K562 (cell line): ENCODE data around the gene GEMIN2. TPM values are rescaled to one million over a fixed set of nuclear protein-coding genes. Genes with fewer than 3 reads are reported as not detected.
A peak's percentile ranks its signal among the peaks of the same experiment; 100 is the strongest.

Experiments
- ATAC-seq: fragments of 200-7000 bp; cut with Tn5 transposase; 3 replicates; pipeline ENCODE4 v1.9.1; 2020; ENCODE audit warnings: moderate library complexity
- BruUV-seq: library from RNA; stranded (reverse); fragments of 400-500 nt; replicated peaks from 2 replicates; lab custom pipeline; 2021; lab: Mats Ljungman, UMichigan
- CTCF ChIA-PET: fragments of 300-600 bp; formaldehyde crosslinking; extraction: SDS; loops from one replicate; lab custom pipeline; 2021; ENCODE audit warnings: low intra/inter-chr PET ratio; lab: Yijun Ruan, JAX
- POLR2A ChIA-PET: fragments of 300-600, 350-650 bp; sonication (Branson Sonifier 250); formaldehyde crosslinking; extraction: SDS; loops from one replicate; lab custom pipeline; 2021; ENCODE audit warnings: antibody characterized with exemption, inconsistent platforms; lab: Yijun Ruan, JAX
- DNase-seq, 4 experiments: peaks; one replicate each; pipeline versions ENCODE4 v3.0.0 to v3.0.0-alpha.2; 2011 to 2018; ENCODE audit warnings: low spot score in 3 of 4, mixed read lengths in 3 of 4; ENCODE audit errors: extremely low read depth in 1 of 4
- FAIRE-seq: peaks from 2 replicates; lab custom pipeline; 2011; peaks lifted over from hg19 to GRCh38; lab: Jason Lieb, UNC
- H2AFZ ChIP-seq: 2 replicates; pipeline ENCODE4 v1.6.0; 2011; ENCODE audit warnings: low read depth, low read length, control low read depth, inconsistent platforms
- H3K27ac ChIP-seq: fragments of 200-600 bp; 3 replicates; pipeline ENCODE4 v1.8.0; 2011; ENCODE audit warnings: low read depth, mild to moderate bottlenecking, control low read depth, inconsistent platforms, low read length, moderate library complexity, mixed read lengths; ENCODE audit errors: extremely low read depth
- H3K27me3 ChIP-seq, 2 experiments: fragments of 300-600 bp in 1 of 2; 2 replicates in 1 of 2; 3 replicates in 1 of 2; pipeline versions ENCODE4 v1.6.0 to v1.8.0; 2011; ENCODE audit warnings: inconsistent platforms in 2 of 2, low read length in 2 of 2, mild to moderate bottlenecking in 1 of 2, mixed read lengths in 1 of 2, moderate library complexity in 1 of 2; ENCODE audit not compliant: control insufficient read depth in 2 of 2, insufficient read depth in 2 of 2
- H3K36me3 ChIP-seq: fragments of 300-600 bp; 3 replicates; pipeline ENCODE4 v1.8.0; 2011; ENCODE audit warnings: mild to moderate bottlenecking, low read length, inconsistent platforms; ENCODE audit not compliant: control insufficient read depth, insufficient read depth
- H3K4me1 ChIP-seq, 2 experiments: fragments of 200-600 bp in 1 of 2; replicated peaks in 1 of 2; 2 replicates in 1 of 2; 3 replicates in 1 of 2; pipeline versions ENCODE4 v1.5.1 to v1.8.0; 2011; ENCODE audit warnings: inconsistent platforms in 2 of 2, low read length in 2 of 2, mild to moderate bottlenecking in 1 of 2, mixed read lengths in 1 of 2, moderate library complexity in 1 of 2; ENCODE audit not compliant: control insufficient read depth in 2 of 2, insufficient read depth in 2 of 2
- H3K4me2 ChIP-seq: 2 replicates; pipeline ENCODE4 v1.6.1; 2011; ENCODE audit warnings: low read length, control low read depth, inconsistent platforms, mixed read lengths; ENCODE audit not compliant: insufficient read depth
- H3K4me3 ChIP-seq: fragments of 200-600 bp; sonication (generic), shearing (Covaris generic); 2 replicates; pipeline ENCODE4 v1.5.1; 2016; ENCODE audit warnings: control low read depth, inconsistent platforms
- H3K79me2 ChIP-seq: fragments of 200-600 bp; 3 replicates; pipeline ENCODE4 v1.8.0; 2011; ENCODE audit warnings: low read length, inconsistent platforms; ENCODE audit not compliant: control insufficient read depth, insufficient read depth
- H3K9ac ChIP-seq, 2 experiments: 2 replicates each; pipeline versions ENCODE4 v1.6.0 to v1.6.1; 2011; ENCODE audit warnings: low read depth in 2 of 2, low read length in 2 of 2, control low read depth in 1 of 2, inconsistent platforms in 1 of 2, mild to moderate bottlenecking in 1 of 2, mixed read lengths in 1 of 2; ENCODE audit not compliant: insufficient read depth in 1 of 2
- H3K9me1 ChIP-seq: one replicate; pipeline ENCODE4 v1.6.0; 2011; ENCODE audit warnings: inconsistent platforms, mild to moderate bottlenecking, low read length, moderate library complexity; ENCODE audit not compliant: control insufficient read depth, insufficient read depth
- H3K9me3 ChIP-seq: replicated peaks from 2 replicates; pipeline ENCODE4 v1.5.1; 2011; ENCODE audit warnings: low read depth, low read length, inconsistent platforms; ENCODE audit not compliant: control insufficient read depth, insufficient read depth
- H4K20me1 ChIP-seq: replicated peaks from 2 replicates; pipeline ENCODE4 v1.6.1; 2011; ENCODE audit warnings: low read length, inconsistent platforms, mixed read lengths; ENCODE audit not compliant: control insufficient read depth, insufficient read depth
- FOXP1 ChIP-seq: sonication (generic); formaldehyde crosslinking; IDR thresholded peaks from 2 replicates; pipeline ENCODE4 v1.8.0; 2022; ENCODE audit warnings: mild to moderate bottlenecking, missing genetic modification reagents
- KDM1A ChIP-seq, 2 experiments: fragments of 450-650 bp; IDR thresholded peaks; 2 replicates each; pipeline ENCODE4 v1.6.1; 2016; ENCODE audit warnings: mild to moderate bottlenecking in 2 of 2
- MEF2A ChIP-seq: IDR thresholded peaks from 2 replicates; pipeline ENCODE4 v1.6.1; 2011; ENCODE audit warnings: low read depth, mild to moderate bottlenecking, low read length, moderate library complexity; ENCODE audit not compliant: control insufficient read depth
- SNRNP70 ChIP-seq: fragments of 200-400 bp; formaldehyde crosslinking; optimal IDR thresholded peaks from 2 replicates; pipeline ENCODE3; 2017; ENCODE audit warnings: low read depth, low read length
- ZBTB40 ChIP-seq, 2 experiments: fragments of 450-650 bp in 1 of 2; sonication (generic) in 1 of 2; formaldehyde crosslinking in 1 of 2; IDR thresholded peaks; 2 replicates each; pipeline versions ENCODE4 v1.7.1 to v1.9.0; 2016 to 2022; ENCODE audit warnings: inconsistent platforms in 1 of 2, mild to moderate bottlenecking in 1 of 2, missing genetic modification reagents in 1 of 2
- ZNF766 ChIP-seq: fragments of 200-800 bp; sonication (Bioruptor generic); conservative IDR thresholded peaks from 2 replicates; pipeline ENCODE4 v1.6.1; 2016; ENCODE audit warnings: missing genetic modification characterization, missing compliant biosample characterization
- ZSCAN29 ChIP-seq: fragments of 450-650 bp; IDR thresholded peaks from 2 replicates; pipeline ENCODE4 v1.6.1; 2017
- WGBS: fragments of 100-300 bp; shearing (Covaris generic); methylation state at CpG from one replicate; pipeline ENCODE4 v1.1.6; 2016; ENCODE audit warnings: low coverage, mixed read lengths; ENCODE audit not compliant: insufficient coverage; ENCODE audit errors: missing lambda C conversion rate; 5-methylcytosine and 5-hydroxymethylcytosine counted together
- in situ Hi-C: fragments of 300-500 bp; cut with MboI; formaldehyde crosslinking; loops from 4 replicates; pipeline ENCODE4 v1.15.0; 2018; ENCODE audit warnings: inconsistent platforms, mixed read lengths
- intact Hi-C: fragments of 100-400 bp; cut with micrococcal nuclease; formaldehyde crosslinking; loops from 2 replicates; pipeline ENCODE4 v1.14.2; 2022
- polyA plus RNA-seq, 8 experiments: library from polyadenylated mRNA; depleted of rRNA in 4 of 8; stranded (reverse) in 5 of 8; unstranded in 3 of 8; fragments of >200 nt; fragmentation: Nextera tagmentation in 2 of 8; fragmentation: Illumina TruSeq in 1 of 8; extraction: Ambion mirVana in 2 of 8; extraction: Trizol in 1 of 8; gene quantifications; 2 replicates each; pipeline versions ENCODE4 v1.2.1 to v1.2.3, GENCODE V29; 2011 to 2014; ENCODE audit warnings: inconsistent platforms in 1 of 8, missing spikeins in 1 of 8
- total RNA-seq, 7 experiments: library from RNA; depleted of rRNA in 6 of 7; stranded (reverse); fragments of >200 nt in 6 of 7; fragmentation: Illumina TruSeq in 2 of 7; extraction: Trizol in 2 of 7; gene quantifications; 2 replicates each; pipeline versions ENCODE4 v1.2.1 to v1.2.3, GENCODE V29; 2011 to 2021; ENCODE audit warnings: low replicate concordance in 1 of 7
- TF ChIP-seq, protein P1 (sequence below), 2 experiments: IDR thresholded peaks; 2 replicates each; pipeline ENCODE4 v1.6.1; 2011; ENCODE audit warnings: borderline replicate concordance in 1 of 2, control low read depth in 1 of 2, low read depth in 1 of 2, low read length in 1 of 2, mild to moderate bottlenecking in 1 of 2, mixed read lengths in 1 of 2, moderate library complexity in 1 of 2; ENCODE audit not compliant: insufficient read depth in 1 of 2, insufficient read length in 1 of 2, poor library complexity in 1 of 2, severe bottlenecking in 1 of 2; ENCODE audit errors: extremely low read depth in 1 of 2

The GEMIN2 gene
- total and polyA plus RNA-seq, 9 of the 15 experiments (the other 6 are each of a cell fraction or from before 2014, with no cell fraction given), result 23.0 to 87.6 (median 45.5) TPM

- intact Hi-C loops, result loop anchor here (5.0 kb wide), 1 partner anchor 257 kb away; no protein-coding TSS in a partner anchor
- Histone ChIP-seq H3K27me3 (no peaks in the 10 kb centered on the region), H2AFZ (peak overlapping the region; percentile 91), H3K4me3 (no peak overlapping the region), H3K9me3 (no peaks in the 10 kb centered on the region), H3K79me2 (peaks cover 10% of the 10 kb centered on the region), H3K9me1 (no peaks in the 10 kb centered on the region), H3K27ac (peak overlapping the region; percentile 42; the same call in 2 of the 3 replicates), H3K4me1 (no peaks in the 10 kb centered on the region; a peak in 2 of 5 replicates), H3K36me3 (no peaks in the 10 kb centered on the region), H3K9ac (peak overlapping the region; percentile 56 to 64; a peak in 3 of 4 replicates), H4K20me1 (no peaks in the 10 kb centered on the region), H3K4me2 (peak overlapping the region; percentile 56)
- BruUV-seq, result no TSS peak
- ATAC-seq (peak; percentile 36), FAIRE-seq (peak; percentile 19), DNase-seq (peak in 2 of 4 experiments; percentile 15 to 23)
- 36% methylated on average over 12 of the region's 12 CpGs for WGBS
- CTCF ChIA-PET, result no interaction called here
- POLR2A ChIA-PET, result interaction anchor here (0.6 to 0.9 kb wide), 6 partner anchors 11 to 119 kb away, joined by 3 to 5 read pairs (median 4); no protein-coding TSS in a partner anchor
- in situ Hi-C loops, result loop anchor here (10.0 kb wide), 2 partner anchors 255 to 315 kb away; no protein-coding TSS in a partner anchor
- TF ChIP-seq ZSCAN29, result no peak
- TF ChIP-seq FOXP1 (CRISPR knock-in tag), result no peak
- TF ChIP-seq ZNF766 (CRISPR knock-in tag), result no peak
- TF ChIP-seq ZBTB40 (IDR thresholded peaks at IDR 0.05), result peak; percentile 66
- no peak for TF ChIP-seq ZBTB40 (CRISPR knock-in tag; IDR thresholded peaks at IDR 0.05)
- TF ChIP-seq, protein P1, sequence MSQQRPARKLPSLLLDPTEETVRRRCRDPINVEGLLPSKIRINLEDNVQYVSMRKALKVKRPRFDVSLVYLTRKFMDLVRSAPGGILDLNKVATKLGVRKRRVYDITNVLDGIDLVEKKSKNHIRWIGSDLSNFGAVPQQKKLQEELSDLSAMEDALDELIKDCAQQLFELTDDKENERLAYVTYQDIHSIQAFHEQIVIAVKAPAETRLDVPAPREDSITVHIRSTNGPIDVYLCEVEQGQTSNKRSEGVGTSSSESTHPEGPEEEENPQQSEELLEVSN (IDR thresholded peaks at IDR 0.05; ENCODE audit: borderline replicate concordance in 1 of 2, extremely low read depth in 1 of 2, insufficient read depth in 1 of 2, insufficient read length in 1 of 2, low read depth in 1 of 2, low read length in 1 of 2, poor library complexity in 1 of 2, severe bottlenecking in 1 of 2), result no peak
- TF ChIP-seq MEF2A, result no peak
- TF ChIP-seq SNRNP70, result no peak
- 0 out of 4 replicates have a peak, but pooled peaks have one; percentile 25 to 26 for TF ChIP-seq KDM1A (IDR thresholded peaks at IDR 0.05)
Observed at GRCh38 chr14:39109893-39110715, 4.0 kb upstream of the GEMIN2 start.
